K562 treated with DMSO at 1 percent for 12 hours (cell line): ENCODE measurements around the gene NSUN3. TPM values are rescaled to one million over a fixed set of nuclear protein-coding genes. Genes with fewer than 3 reads are reported as not detected.

ENCODE experiments used
- total RNA-seq: library from RNA; unstranded; fragments of 300-600 nt; gene quantifications from 2 replicates; pipeline ENCODE4 v1.2.3, GENCODE V29; 2022; ENCODE audit not compliant: insufficient read depth

NSUN3 gene
- 2.2 and 5.3 TPM in 2 replicates for total RNA-seq

GRCh38 chr3:94062513-94063404, at the start of gene NSUN3, which contains the start of gene DHFR2:
NSUN3 (plus strand) TSS chr3:94063061; CDS start chr3:94063127, 66 bp downstream.
DHFR2 (minus strand) TSS chr3:94062916; CDS start chr3:94061511, 1,405 bp downstream.

GRCh38 chr3:94028093-94028837, 34.6 kb upstream of the NSUN3 start, which contains the start of gene STX19:
STX19 (minus strand) TSS chr3:94028597; CDS start chr3:94015269, 13,328 bp downstream.

Other genes with a start within 250 kb of the NSUN3 start
- gene PROS1, start 89.2 kb upstream of the NSUN3 start, total RNA-seq, result 10.0 and 30.3 TPM in 2 replicates
- gene ARL13B, start 82.9 kb upstream of the NSUN3 start, total RNA-seq, result 2.9 and 8.7 TPM in 2 replicates
- not detected in 2 replicates for gene STX19, start 34.5 kb upstream of the NSUN3 start, total RNA-seq
- gene DHFR2, start 145 bp upstream of the NSUN3 start, total RNA-seq, result 0.70 and 2.4 TPM in 2 replicates